ENCODE data around the gene GNPDA1. TPM values are rescaled to one million over a fixed set of nuclear protein-coding genes. Genes with fewer than 3 reads are reported as not detected.

The GNPDA1 gene
- total and polyA plus RNA-seq, 10 donors = 13.9 to 35.7 (median 29.3) TPM

- TF ChIP-seq POLR2A (IDR thresholded peaks at IDR 0.05) = no peak
- TF ChIP-seq, protein P1, sequence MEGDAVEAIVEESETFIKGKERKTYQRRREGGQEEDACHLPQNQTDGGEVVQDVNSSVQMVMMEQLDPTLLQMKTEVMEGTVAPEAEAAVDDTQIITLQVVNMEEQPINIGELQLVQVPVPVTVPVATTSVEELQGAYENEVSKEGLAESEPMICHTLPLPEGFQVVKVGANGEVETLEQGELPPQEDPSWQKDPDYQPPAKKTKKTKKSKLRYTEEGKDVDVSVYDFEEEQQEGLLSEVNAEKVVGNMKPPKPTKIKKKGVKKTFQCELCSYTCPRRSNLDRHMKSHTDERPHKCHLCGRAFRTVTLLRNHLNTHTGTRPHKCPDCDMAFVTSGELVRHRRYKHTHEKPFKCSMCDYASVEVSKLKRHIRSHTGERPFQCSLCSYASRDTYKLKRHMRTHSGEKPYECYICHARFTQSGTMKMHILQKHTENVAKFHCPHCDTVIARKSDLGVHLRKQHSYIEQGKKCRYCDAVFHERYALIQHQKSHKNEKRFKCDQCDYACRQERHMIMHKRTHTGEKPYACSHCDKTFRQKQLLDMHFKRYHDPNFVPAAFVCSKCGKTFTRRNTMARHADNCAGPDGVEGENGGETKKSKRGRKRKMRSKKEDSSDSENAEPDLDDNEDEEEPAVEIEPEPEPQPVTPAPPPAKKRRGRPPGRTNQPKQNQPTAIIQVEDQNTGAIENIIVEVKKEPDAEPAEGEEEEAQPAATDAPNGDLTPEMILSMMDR (IDR thresholded peaks at IDR 0.05 in 8 of 11, conservative IDR thresholded peaks at IDR 0.05 in 3 of 11) = peak in 10 of 11 experiments; percentile 22 to 66 (median 59)
- TF ChIP-seq POLR2AphosphoS5 (IDR thresholded peaks at IDR 0.05) = no peak
- Histone ChIP-seq H3K4me3 (peak overlapping the region in 1 of 8 donors; percentile 38), H3K9me3 (peaks cover 0 to under 1% (median 0%) of the 10 kb centered on the region in 8 donors), H3K4me1 (peaks cover 19 to 76% (median 46%) of the 10 kb centered on the region in 6 donors), H3K27me3 (replicated peaks in 1 of 7) (no peaks in the 10 kb centered on the region), H3K27ac (peak overlapping the region; percentile 57 to 90 (median 78)), H3K36me3 (peaks cover 0 to 8% (median 0%) of the 10 kb centered on the region in 6 donors)
- intact Hi-C loops (cut with DNase I; ENCODE audit: low total_unique reads) = no loop called here
- DNase-seq = no peak
- WGBS, 5 donors = 47 to 70% (median 59%) methylated on average over 7 of the region's 7 CpGs
These were observed 2.2 kb upstream of the GNPDA1 start for GRCh38 chr5:142014911-142015584.

DNA sequence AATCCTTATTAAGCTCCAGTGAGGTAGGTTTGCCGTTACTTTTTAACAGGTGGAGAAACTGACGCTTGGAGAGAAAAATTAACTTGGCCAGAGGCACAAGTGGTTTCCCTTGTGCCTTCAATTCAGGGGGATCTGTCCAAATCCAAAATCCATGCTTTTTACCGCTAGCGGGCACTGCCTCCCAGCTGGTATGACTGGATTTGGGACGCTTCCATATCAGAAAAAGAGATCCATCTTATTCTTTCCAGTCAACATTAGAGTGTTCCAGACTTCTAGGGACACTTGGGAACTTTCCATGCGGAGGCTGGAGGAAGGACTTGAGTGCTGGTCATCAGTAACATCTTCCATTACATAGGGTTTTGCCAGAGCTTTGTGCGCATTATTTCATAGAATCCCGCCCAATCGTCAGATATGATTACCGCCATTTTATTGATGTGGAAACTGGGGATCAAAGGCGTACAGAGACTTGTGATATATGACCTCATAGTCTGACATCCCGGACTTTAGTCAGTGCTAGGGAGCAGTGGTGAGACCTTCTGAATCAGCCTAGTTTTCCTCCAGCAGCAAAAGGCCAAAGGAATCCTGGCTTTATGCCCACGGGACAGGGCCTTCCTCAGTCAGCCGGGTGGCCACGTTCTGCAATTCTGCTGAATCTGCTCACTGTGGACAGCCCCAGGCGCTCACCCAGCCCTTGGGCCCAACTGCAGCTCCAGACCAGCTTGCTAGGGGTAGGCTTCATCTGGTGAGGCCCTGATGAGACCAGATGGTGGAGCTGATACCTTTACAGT, 1.1 kb upstream of the GNPDA1 start:
- H3K27ac ChIP-seq = peak overlapping the region in 5 of 8 donors; percentile 84 to 90 (median 90)
- H3K9me3 ChIP-seq = no peaks in the 10 kb centered on the region
- WGBS, 5 donors = 86 to 93% (median 91%) methylated on average over 14 to 16 of the region's 16 CpGs
- H3K36me3 ChIP-seq = peaks cover 0 to 14% (median 0%) of the 10 kb centered on the region in 6 donors
- intact Hi-C loops (cut with DNase I; ENCODE audit: low total_unique reads) = no loop called here
- TF ChIP-seq, protein P1 (IDR thresholded peaks at IDR 0.05 in 8 of 11, conservative IDR thresholded peaks at IDR 0.05 in 3 of 11) = no peak
- no peak for TF ChIP-seq POLR2A (IDR thresholded peaks at IDR 0.05)
- TF ChIP-seq POLR2AphosphoS5 (IDR thresholded peaks at IDR 0.05) = peak in 1 of 3 donors; percentile 55
- H3K4me1 ChIP-seq = peaks cover 19 to 75% (median 46%) of the 10 kb centered on the region in 6 donors
- H3K4me3 ChIP-seq = peak overlapping the region in 1 of 8 donors; percentile 89
- DNase-seq = no peak
- no peaks in the 10 kb centered on the region for H3K27me3 ChIP-seq (replicated peaks in 1 of 7)

- peak; percentile 83 for DNase-seq
- peaks cover 0 to 28% (median 0%) of the 10 kb centered on the region in 6 donors for H3K36me3 ChIP-seq
- TF ChIP-seq POLR2AphosphoS5 (IDR thresholded peaks at IDR 0.05) (no peak), POLR2A (IDR thresholded peaks at IDR 0.05) (no peak)
- TF ChIP-seq, protein P1 (IDR thresholded peaks at IDR 0.05 in 8 of 11, conservative IDR thresholded peaks at IDR 0.05 in 3 of 11) = peak in 9 of 11 experiments; percentile 17 to 61 (median 50)
- 14 to 33% (median 22%) methylated on average over 14 to 18 of the region's 18 CpGs for WGBS, 5 donors
- peak overlapping the region; percentile 51 to 89 (median 62) for H3K4me3 ChIP-seq
- intact Hi-C loops (cut with DNase I; ENCODE audit: low total_unique reads) = no loop called here
- no peaks in the 10 kb centered on the region for H3K27me3 ChIP-seq (replicated peaks in 1 of 7)
- peak overlapping the region; percentile 30 to 90 (median 88) for H3K27ac ChIP-seq
- no peaks in the 10 kb centered on the region for H3K9me3 ChIP-seq
- peaks cover 19 to 67% (median 47%) of the 10 kb centered on the region in 6 donors for H3K4me1 ChIP-seq
These were observed 541 bp downstream of the GNPDA1 start for GRCh38 chr5:142012186-142012785.

Data from spleen (tissue), 11 donors.